ENCODE measurements around the gene ROCK1. TPM values are rescaled to one million over a fixed set of nuclear protein-coding genes. Genes with fewer than 3 reads are reported as not detected.

Gene ROCK1
- polyA plus RNA-seq, 6 donors from 2014 or later, result 25.3 to 63.9 (median 37.8) TPM

- peak overlapping the region in 4 of 8 donors; percentile 6 to 57 (median 30) for H3K4me3 Mint-ChIP-seq
- ATAC-seq (ENCODE audit: low read depth in 2 of 2), result no peak
- peak overlapping the region in 1 of 6 donors; percentile 65 for H3K27ac Mint-ChIP-seq
- DNase-seq, result no peak
- H3K36me3 Mint-ChIP-seq, result peaks cover 0 to 7% of the 10 kb centered on the region in 2 donors
- peaks cover 0 to 6% (median 0%) of the 10 kb centered on the region in 7 donors for H3K9me3 Mint-ChIP-seq
- H3K27me3 Mint-ChIP-seq, result no peaks in the 10 kb centered on the region
- H3K4me1 Mint-ChIP-seq, result peaks cover 45 to 77% (median 69%) of the 10 kb centered on the region in 3 donors
These were observed 18.5 kb downstream of the ROCK1 start for GRCh38 chr18:21093133-21093532.

GRCh38 chr18:21090680-21091079, 20.9 kb downstream of the ROCK1 start:
- H3K4me3 Mint-ChIP-seq, result no peak overlapping the region
- peaks cover 0 to 13% (median 7%) of the 10 kb centered on the region in 7 donors for H3K9me3 Mint-ChIP-seq
- no peaks in the 10 kb centered on the region for H3K27me3 Mint-ChIP-seq
- DNase-seq, result no peak
- H3K36me3 Mint-ChIP-seq, result peaks cover 2 to 7% of the 10 kb centered on the region in 2 donors
- no peak for ATAC-seq (ENCODE audit: low read depth in 2 of 2)
- H3K4me1 Mint-ChIP-seq, result peaks cover 42 to 80% (median 63%) of the 10 kb centered on the region in 3 donors
- peak overlapping the region in 3 of 6 donors; percentile 5 to 78 (median 15) for H3K27ac Mint-ChIP-seq

- H3K4me3 Mint-ChIP-seq, result peak overlapping the region in 2 of 8 donors; percentile 17 to 59
- DNase-seq (no peak), ATAC-seq (ENCODE audit: low read depth in 2 of 2) (no peak)
- H3K9me3 Mint-ChIP-seq, result peaks cover 0 to 31% (median 27%) of the 10 kb centered on the region in 7 donors
- peaks cover 59 to 88% (median 78%) of the 10 kb centered on the region in 3 donors for H3K4me1 Mint-ChIP-seq
- H3K36me3 Mint-ChIP-seq, result peaks cover 15 to 18% of the 10 kb centered on the region in 2 donors
- H3K27me3 Mint-ChIP-seq, result no peaks in the 10 kb centered on the region
- H3K27ac Mint-ChIP-seq, result no peak overlapping the region
These were observed 25.9 kb downstream of the ROCK1 start for GRCh38 chr18:21085579-21086166.

GRCh38 chr18:21084511-21085078, 27.0 kb downstream of the ROCK1 start:
- peak overlapping the region in 2 of 6 donors; percentile 25 to 42 for H3K27ac Mint-ChIP-seq
- peaks cover 15 to 18% of the 10 kb centered on the region in 2 donors for H3K36me3 Mint-ChIP-seq
- ATAC-seq (ENCODE audit: low read depth in 2 of 2), result no peak
- no peaks in the 10 kb centered on the region for H3K27me3 Mint-ChIP-seq
- H3K4me3 Mint-ChIP-seq, result peak overlapping the region in 2 of 8 donors; percentile 16 to 29
- DNase-seq, result no peak
- peaks cover 0 to 31% (median 30%) of the 10 kb centered on the region in 7 donors for H3K9me3 Mint-ChIP-seq
- peaks cover 60 to 88% (median 78%) of the 10 kb centered on the region in 3 donors for H3K4me1 Mint-ChIP-seq

- Mint-ChIP-seq H3K9me3 (peaks cover 0 to 31% (median 30%) of the 10 kb centered on the region in 7 donors), H3K27ac (no peak overlapping the region), H3K4me1 (peaks cover 68 to 97% (median 88%) of the 10 kb centered on the region in 3 donors), H3K27me3 (no peaks in the 10 kb centered on the region), H3K36me3 (peaks cover 15 to 18% of the 10 kb centered on the region in 2 donors), H3K4me3 (peak overlapping the region in 1 of 8 donors; percentile 40)
- DNase-seq (no peak), ATAC-seq (ENCODE audit: low read depth in 2 of 2) (no peak)
These were observed 28.6 kb downstream of the ROCK1 start for GRCh38 chr18:21083017-21083416.

- Mint-ChIP-seq H3K4me1 (peaks cover 69 to 97% (median 84%) of the 10 kb centered on the region in 3 donors), H3K36me3 (peaks cover 15 to 18% of the 10 kb centered on the region in 2 donors), H3K4me3 (peak overlapping the region in 2 of 8 donors; percentile 43 to 71), H3K9me3 (peaks cover 0 to 25% (median 21%) of the 10 kb centered on the region in 7 donors), H3K27me3 (no peaks in the 10 kb centered on the region), H3K27ac (peak overlapping the region in 1 of 6 donors; percentile 92)
- no peak for DNase-seq
- ATAC-seq (ENCODE audit: low read depth in 2 of 2), result no peak
These were observed 30.2 kb downstream of the ROCK1 start for GRCh38 chr18:21081426-21081825.

- no peak for ATAC-seq (ENCODE audit: low read depth in 2 of 2)
- peaks cover 70 to 97% (median 87%) of the 10 kb centered on the region in 3 donors for H3K4me1 Mint-ChIP-seq
- no peak overlapping the region for H3K4me3 Mint-ChIP-seq
- H3K27ac Mint-ChIP-seq, result peak overlapping the region in 1 of 6 donors; percentile 17
- H3K27me3 Mint-ChIP-seq, result no peaks in the 10 kb centered on the region
- H3K9me3 Mint-ChIP-seq, result peaks cover 0 to 25% (median 21%) of the 10 kb centered on the region in 7 donors
- peaks cover 12 to 18% of the 10 kb centered on the region in 2 donors for H3K36me3 Mint-ChIP-seq
- DNase-seq, result no peak
These were observed 31.0 kb downstream of the ROCK1 start for GRCh38 chr18:21080576-21080975.

- DNase-seq (no peak), ATAC-seq (ENCODE audit: low read depth in 2 of 2) (no peak)
- Mint-ChIP-seq H3K27ac (peak overlapping the region; percentile 24 to 90 (median 70)), H3K36me3 (no peaks in the 10 kb centered on the region), H3K27me3 (no peaks in the 10 kb centered on the region), H3K4me3 (peak overlapping the region; percentile 5 to 76 (median 54)), H3K4me1 (peaks cover 58 to 86% (median 76%) of the 10 kb centered on the region in 3 donors), H3K9me3 (no peaks in the 10 kb centered on the region)
These were observed 37.0 kb downstream of the ROCK1 start for GRCh38 chr18:21074336-21075323.

GRCh38 chr18:21073180-21073579, 38.4 kb downstream of the ROCK1 start:
- Mint-ChIP-seq H3K27me3 (no peaks in the 10 kb centered on the region), H3K9me3 (no peaks in the 10 kb centered on the region), H3K4me3 (peak overlapping the region in 4 of 8 donors; percentile 23 to 66 (median 60)), H3K27ac (peak overlapping the region in 5 of 6 donors; percentile 1 to 64 (median 24)), H3K4me1 (peaks cover 45 to 72% (median 64%) of the 10 kb centered on the region in 3 donors), H3K36me3 (no peaks in the 10 kb centered on the region)
- DNase-seq, result no peak
- ATAC-seq (ENCODE audit: low read depth in 2 of 2), result peak in 1 of 2 donors; percentile 35

- Mint-ChIP-seq H3K27me3 (no peaks in the 10 kb centered on the region), H3K9me3 (no peaks in the 10 kb centered on the region), H3K4me3 (no peak overlapping the region), H3K27ac (peak overlapping the region in 1 of 6 donors; percentile 49), H3K4me1 (peaks cover 36 to 58% (median 56%) of the 10 kb centered on the region in 3 donors), H3K36me3 (no peaks in the 10 kb centered on the region)
- no peak for ATAC-seq (ENCODE audit: low read depth in 2 of 2)
- DNase-seq, result no peak
These were observed 40.5 kb downstream of the ROCK1 start for GRCh38 chr18:21071071-21071470.

- Mint-ChIP-seq H3K27ac (no peak overlapping the region), H3K27me3 (no peaks in the 10 kb centered on the region), H3K4me1 (peaks cover 25 to 47% (median 43%) of the 10 kb centered on the region in 3 donors), H3K36me3 (peaks cover 0 to 4% of the 10 kb centered on the region in 2 donors), H3K9me3 (no peaks in the 10 kb centered on the region), H3K4me3 (no peak overlapping the region)
- DNase-seq, result no peak
- no peak for ATAC-seq (ENCODE audit: low read depth in 2 of 2)
These were observed 42.1 kb downstream of the ROCK1 start for GRCh38 chr18:21069468-21069867.

- ATAC-seq (ENCODE audit: low read depth in 2 of 2), result no peak
- H3K9me3 Mint-ChIP-seq, result no peaks in the 10 kb centered on the region
- H3K27me3 Mint-ChIP-seq, result no peaks in the 10 kb centered on the region
- DNase-seq, result no peak
- no peak overlapping the region for H3K4me3 Mint-ChIP-seq
- peaks cover 11 to 36% (median 18%) of the 10 kb centered on the region in 3 donors for H3K4me1 Mint-ChIP-seq
- H3K27ac Mint-ChIP-seq, result peak overlapping the region in 1 of 6 donors; percentile 43
- H3K36me3 Mint-ChIP-seq, result peaks cover 0 to 4% of the 10 kb centered on the region in 2 donors
These were observed 47.3 kb downstream of the ROCK1 start for GRCh38 chr18:21064347-21064746.

GRCh38 chr18:21063011-21063410, 48.6 kb downstream of the ROCK1 start:
- Mint-ChIP-seq H3K27me3 (no peaks in the 10 kb centered on the region), H3K4me3 (no peak overlapping the region), H3K27ac (peak overlapping the region in 2 of 6 donors; percentile 1 to 22), H3K36me3 (peaks cover 0 to 4% of the 10 kb centered on the region in 2 donors), H3K9me3 (no peaks in the 10 kb centered on the region), H3K4me1 (peaks cover 11 to 33% (median 23%) of the 10 kb centered on the region in 3 donors)
- DNase-seq (no peak), ATAC-seq (ENCODE audit: low read depth in 2 of 2) (no peak)

All from naive B cell (primary cell).